GM18873 (cell line): ENCODE data around the gene NHERF2.

Experiments used
- ATAC-seq: cut with Tn5 transposase; IDR thresholded peaks from one replicate; pipeline ENCODE4 v1.9.1; 2021; ENCODE audit warnings: mild to moderate bottlenecking, moderate library complexity, moderate number of reproducible peaks; ENCODE audit not compliant: unreplicated experiment, low FRiP score

Gene NHERF2

GRCh38 chr16:2078096-2078495, 51.4 kb downstream of the NHERF2 start:
- no peak for ATAC-seq

GRCh38 chr16:2078691-2079090, 52.0 kb downstream of the NHERF2 start:
- ATAC-seq: no peak

- no peak for ATAC-seq
Measured at GRCh38 chr16:2079311-2079800, 52.7 kb downstream of the NHERF2 start.

GRCh38 chr16:2079991-2080390, 53.3 kb downstream of the NHERF2 start:
- ATAC-seq: no peak

GRCh38 chr16:2081201-2082084, 54.7 kb downstream of the NHERF2 start:
- ATAC-seq: no peak

- no peak for ATAC-seq
Measured at GRCh38 chr16:2082171-2082982, 55.7 kb downstream of the NHERF2 start.

- no peak for ATAC-seq
Measured at GRCh38 chr16:2082983-2083364, 56.3 kb downstream of the NHERF2 start.

- no peak for ATAC-seq
Measured at GRCh38 chr16:2083409-2083808, 56.7 kb downstream of the NHERF2 start.

GRCh38 chr16:2083876-2084780, 57.4 kb downstream of the NHERF2 start:
- ATAC-seq: no peak

- no peak for ATAC-seq
Measured at GRCh38 chr16:2084895-2085625, 58.4 kb downstream of the NHERF2 start.

GRCh38 chr16:2085669-2086068, 59.0 kb downstream of the NHERF2 start:
- ATAC-seq: no peak

GRCh38 chr16:2086106-2086742, 59.5 kb downstream of the NHERF2 start:
- ATAC-seq: no peak

GRCh38 chr16:2086812-2087747, 60.4 kb downstream of the NHERF2 start:
- no peak for ATAC-seq

GRCh38 chr16:2087748-2088631, 61.3 kb downstream of the NHERF2 start:
- no peak for ATAC-seq
